Naive B cell (primary cell): ENCODE measurements around the gene FOXN3. TPM values are rescaled to one million over a fixed set of nuclear protein-coding genes. Genes with fewer than 3 reads are reported as not detected.

Experiments used
- ATAC-seq, 2 donors: fragments of 150-1000 bp; cut with Tn5 transposase; 2 replicates each; pipeline ENCODE4 v1.10.0; 2021; ENCODE audit warnings: low read depth in 2 of 2, mild to moderate bottlenecking in 2 of 2, moderate library complexity in 2 of 2
- DNase-seq: peaks from one replicate; pipeline ENCODE4 v3.0.0; 2022
- H3K27ac Mint-ChIP-seq, 6 donors: one replicate each; pipeline ENCODE4 v1.8.0; 2020 to 2022; ENCODE audit warnings: mild to moderate bottlenecking in 6 of 6, mixed read lengths in 6 of 6, moderate library complexity in 5 of 6, inconsistent platforms in 2 of 6
- H3K27me3 Mint-ChIP-seq, 3 donors: one replicate each; pipeline ENCODE4 v1.8.0; 2021 to 2022; ENCODE audit warnings: mixed read lengths in 3 of 3, mild to moderate bottlenecking in 1 of 3
- H3K36me3 Mint-ChIP-seq, 2 donors: one replicate each; pipeline ENCODE4 v1.8.0; 2020 to 2022; ENCODE audit warnings: mixed read lengths in 2 of 2, inconsistent platforms in 1 of 2, mild to moderate bottlenecking in 1 of 2
- H3K4me1 Mint-ChIP-seq, 3 donors: one replicate each; pipeline ENCODE4 v1.8.0; 2020 to 2022; ENCODE audit warnings: mixed read lengths in 3 of 3, inconsistent platforms in 1 of 3, mild to moderate bottlenecking in 1 of 3, moderate library complexity in 1 of 3
- H3K4me3 Mint-ChIP-seq, 8 donors: one replicate each; pipeline ENCODE4 v1.8.0; 2020 to 2022; ENCODE audit warnings: mild to moderate bottlenecking in 8 of 8, mixed read lengths in 8 of 8, moderate library complexity in 8 of 8, inconsistent platforms in 2 of 8
- H3K9me3 Mint-ChIP-seq, 7 donors: one replicate each; pipeline ENCODE4 v1.8.0; 2020 to 2022; ENCODE audit warnings: mixed read lengths in 7 of 7, mild to moderate bottlenecking in 5 of 7, inconsistent platforms in 2 of 7, moderate library complexity in 1 of 7
- polyA plus RNA-seq, 6 donors: library from polyadenylated mRNA; unstranded; fragments of 300-500 nt; fragmentation: Illumina TruSeq; gene quantifications; one replicate each; pipeline ENCODE4 v1.2.3, GENCODE V29; 2021; ENCODE audit warnings: low read depth in 6 of 6

Gene FOXN3
- polyA plus RNA-seq, 6 donors from 2014 or later, result 47.8 to 77.5 (median 58.7) TPM

DNA sequence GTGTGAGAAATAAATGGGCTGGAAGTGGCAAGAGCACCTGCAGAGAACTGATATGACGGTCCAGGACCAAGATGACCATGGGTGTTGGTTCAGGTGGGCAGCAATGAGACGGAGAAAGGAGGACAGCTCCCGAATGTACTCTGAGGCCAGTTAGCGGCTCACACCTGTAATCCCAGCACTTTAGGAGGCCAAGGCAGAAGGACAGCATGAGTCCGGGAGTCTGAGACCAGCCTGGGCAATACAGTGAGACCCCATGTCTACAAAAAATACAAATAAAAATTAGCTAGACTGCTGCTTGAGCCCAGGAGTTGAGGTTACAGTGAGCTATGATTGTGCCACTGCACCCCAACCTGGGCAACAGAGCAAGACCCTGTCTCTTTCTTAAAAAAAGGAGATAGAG, 60.1 kb downstream of the FOXN3 start:
- peaks cover 41 to 75% (median 66%) of the 10 kb centered on the region in 3 donors for H3K4me1 Mint-ChIP-seq
- H3K27ac Mint-ChIP-seq, result peak overlapping the region in 5 of 6 donors; percentile 11 to 91 (median 76)
- peak overlapping the region in 1 of 8 donors; percentile 22 for H3K4me3 Mint-ChIP-seq
- no peaks in the 10 kb centered on the region for H3K27me3 Mint-ChIP-seq
- H3K9me3 Mint-ChIP-seq, result no peaks in the 10 kb centered on the region
- ATAC-seq (no peak), DNase-seq (no peak)
- H3K36me3 Mint-ChIP-seq, result peaks cover 0 to 6% of the 10 kb centered on the region in 2 donors

DNA sequence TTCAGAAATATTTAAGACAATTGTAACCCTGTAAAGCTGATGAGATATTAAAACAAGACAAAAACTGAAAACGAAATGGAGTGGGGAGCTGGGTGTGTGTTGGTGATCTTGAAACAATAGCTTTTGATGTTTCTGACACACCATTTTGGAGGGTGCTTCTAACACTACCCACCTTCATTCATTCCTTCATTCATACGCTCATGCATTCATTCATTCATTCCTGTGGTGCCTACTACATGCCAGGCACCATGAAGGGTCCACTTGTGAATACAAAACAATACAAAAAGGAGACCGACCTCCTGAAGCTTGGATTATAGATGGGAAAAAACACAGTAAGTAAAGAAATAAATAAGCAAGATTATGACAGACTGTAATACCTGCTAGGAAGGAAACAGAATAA, 60.5 kb downstream of the FOXN3 start:
- Mint-ChIP-seq H3K27me3 (no peaks in the 10 kb centered on the region), H3K4me3 (no peak overlapping the region), H3K36me3 (peaks cover 0 to 6% of the 10 kb centered on the region in 2 donors), H3K4me1 (peaks cover 44 to 80% (median 70%) of the 10 kb centered on the region in 3 donors), H3K27ac (peak overlapping the region in 5 of 6 donors; percentile 11 to 91 (median 76)), H3K9me3 (no peaks in the 10 kb centered on the region)
- no peak for ATAC-seq
- DNase-seq, result no peak

DNA sequence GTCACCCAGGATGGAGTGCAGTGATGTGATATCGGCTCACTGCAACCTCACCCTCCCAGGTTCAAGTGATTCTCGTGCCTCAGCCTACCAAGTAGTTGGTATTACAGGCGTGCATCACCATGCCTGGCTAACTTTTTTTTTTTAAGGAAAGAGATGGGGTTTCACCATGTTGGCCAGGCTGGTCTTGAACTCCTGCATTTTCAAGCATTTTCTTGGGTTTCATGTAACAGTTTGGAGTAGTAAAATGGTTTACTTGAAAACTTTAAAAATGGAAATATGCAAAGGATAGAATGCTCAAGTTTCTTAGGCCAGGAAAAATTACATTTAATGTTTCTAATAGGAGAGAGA, 63.3 kb downstream of the FOXN3 start:
- Mint-ChIP-seq H3K9me3 (no peaks in the 10 kb centered on the region), H3K4me3 (peak overlapping the region in 1 of 8 donors; percentile 37), H3K27ac (peak overlapping the region in 3 of 6 donors; percentile 34 to 91 (median 85)), H3K36me3 (peaks cover 11 to 17% of the 10 kb centered on the region in 2 donors), H3K27me3 (no peaks in the 10 kb centered on the region), H3K4me1 (peaks cover 52 to 90% (median 80%) of the 10 kb centered on the region in 3 donors)
- DNase-seq (no peak), ATAC-seq (no peak)

DNA sequence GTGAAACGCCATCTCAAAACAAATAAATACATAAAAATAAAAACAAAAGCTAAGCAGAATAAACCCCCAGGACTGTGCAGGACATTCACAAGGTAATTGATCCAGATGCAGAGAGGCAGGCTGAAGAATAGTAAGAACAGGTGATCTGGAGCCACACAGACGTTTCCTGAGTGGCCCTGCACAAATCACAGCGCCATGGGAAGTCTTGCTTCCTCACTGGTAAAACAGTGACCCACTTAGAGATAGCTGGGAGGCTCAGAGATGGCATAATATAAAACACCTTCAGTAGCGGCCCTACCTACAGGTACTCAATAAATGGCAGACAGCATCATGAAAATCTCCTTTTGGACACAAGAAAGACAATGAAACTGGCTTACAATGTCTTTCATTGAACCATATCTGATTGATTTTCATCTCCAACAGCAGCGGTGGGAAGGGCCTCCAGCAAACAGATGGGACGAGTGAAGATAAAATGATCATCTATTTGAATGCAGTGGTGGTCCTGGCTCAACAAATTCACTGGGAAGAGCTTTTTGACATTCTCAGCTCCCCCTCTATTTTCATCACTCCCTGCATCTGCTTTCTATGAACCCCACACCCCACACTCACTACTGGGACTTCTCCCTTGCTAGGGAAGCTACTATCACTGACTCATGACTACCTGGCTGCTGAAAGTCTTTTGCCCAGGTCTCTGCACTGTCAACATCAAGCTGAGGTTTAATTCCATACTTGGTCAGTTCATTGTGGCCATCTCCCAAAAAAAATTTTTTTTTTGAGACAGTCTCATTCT, 63.9 kb downstream of the FOXN3 start:
- peak overlapping the region in 6 of 8 donors; percentile 10 to 78 (median 54) for H3K4me3 Mint-ChIP-seq
- H3K36me3 Mint-ChIP-seq, result peaks cover 12 to 19% of the 10 kb centered on the region in 2 donors
- H3K27ac Mint-ChIP-seq, result peak overlapping the region; percentile 61 to 97 (median 90)
- H3K27me3 Mint-ChIP-seq, result no peaks in the 10 kb centered on the region
- no peaks in the 10 kb centered on the region for H3K9me3 Mint-ChIP-seq
- peak in 1 of 2 donors; percentile 29 for ATAC-seq
- peaks cover 55 to 90% (median 79%) of the 10 kb centered on the region in 3 donors for H3K4me1 Mint-ChIP-seq
- no peak for DNase-seq

DNA sequence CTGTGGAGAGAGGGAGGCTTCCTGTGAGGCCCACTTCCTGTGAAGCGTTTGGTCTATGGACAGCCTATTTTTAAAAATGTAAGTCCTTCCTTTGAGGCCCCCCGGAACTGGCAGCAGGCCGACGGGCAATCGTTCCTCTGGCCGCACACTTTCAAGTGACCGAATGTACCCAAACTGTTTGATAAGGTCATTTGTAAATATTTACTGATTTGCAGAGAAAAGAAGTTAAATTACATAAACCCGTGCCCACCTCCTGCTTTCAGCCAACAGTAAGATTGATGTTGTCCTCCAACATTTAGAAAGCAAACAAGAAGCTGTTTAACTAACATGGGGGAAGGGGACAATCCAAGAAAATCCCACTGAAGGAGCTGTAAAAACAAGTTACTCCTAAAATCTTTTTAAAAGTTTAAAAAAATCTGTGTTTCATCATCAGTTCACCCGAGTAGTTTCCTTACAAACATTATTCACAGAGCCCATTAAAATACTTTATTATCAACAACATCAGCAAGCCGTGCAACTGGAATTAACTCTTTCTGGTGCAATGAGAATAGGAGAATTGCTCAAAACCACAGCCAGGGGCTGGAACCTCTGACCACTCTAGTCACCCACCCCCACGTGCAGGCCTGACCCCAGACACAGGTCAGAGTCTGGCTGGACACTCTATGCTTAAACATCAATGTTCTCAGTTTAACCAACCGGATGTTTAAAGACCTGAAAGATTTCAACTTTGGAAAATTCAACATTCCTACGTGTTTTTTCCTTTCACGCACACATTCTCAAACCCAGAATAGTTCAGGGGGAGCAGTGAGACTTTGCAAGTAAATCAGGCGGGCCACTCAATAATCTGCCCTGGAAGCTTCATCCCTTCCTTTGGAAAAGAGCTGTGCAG, 65.3 kb downstream of the FOXN3 start:
- DNase-seq, result peak; percentile 29
- peak; percentile 59 to 63 for ATAC-seq
- Mint-ChIP-seq H3K36me3 (peaks cover 23 to 29% of the 10 kb centered on the region in 2 donors), H3K27me3 (no peaks in the 10 kb centered on the region), H3K9me3 (no peaks in the 10 kb centered on the region), H3K27ac (peak overlapping the region; percentile 91 to 98 (median 96)), H3K4me3 (peak overlapping the region; percentile 71 to 91 (median 80)), H3K4me1 (peaks cover 58 to 90% (median 79%) of the 10 kb centered on the region in 3 donors)

DNA sequence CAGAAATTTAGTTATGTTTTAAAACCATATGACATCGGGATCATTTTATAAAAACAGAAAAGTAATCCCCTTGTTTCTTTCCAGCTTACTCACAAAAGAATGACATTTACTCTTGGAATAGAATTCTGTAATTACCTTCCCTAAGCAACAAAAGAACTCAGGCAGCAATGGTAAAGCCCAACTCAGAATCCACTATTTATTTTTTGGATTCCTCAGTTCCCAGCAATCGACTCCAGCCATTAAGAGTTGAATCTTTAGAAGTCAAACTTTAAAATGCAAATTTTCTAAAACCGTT, 65.9 kb downstream of the FOXN3 start:
- Mint-ChIP-seq H3K9me3 (no peaks in the 10 kb centered on the region), H3K4me3 (peak overlapping the region; percentile 71 to 91 (median 80)), H3K4me1 (peaks cover 58 to 89% (median 74%) of the 10 kb centered on the region in 3 donors), H3K36me3 (peaks cover 28 to 35% of the 10 kb centered on the region in 2 donors), H3K27ac (peak overlapping the region; percentile 91 to 98 (median 96)), H3K27me3 (no peaks in the 10 kb centered on the region)
- ATAC-seq, result no peak
- no peak for DNase-seq

DNA sequence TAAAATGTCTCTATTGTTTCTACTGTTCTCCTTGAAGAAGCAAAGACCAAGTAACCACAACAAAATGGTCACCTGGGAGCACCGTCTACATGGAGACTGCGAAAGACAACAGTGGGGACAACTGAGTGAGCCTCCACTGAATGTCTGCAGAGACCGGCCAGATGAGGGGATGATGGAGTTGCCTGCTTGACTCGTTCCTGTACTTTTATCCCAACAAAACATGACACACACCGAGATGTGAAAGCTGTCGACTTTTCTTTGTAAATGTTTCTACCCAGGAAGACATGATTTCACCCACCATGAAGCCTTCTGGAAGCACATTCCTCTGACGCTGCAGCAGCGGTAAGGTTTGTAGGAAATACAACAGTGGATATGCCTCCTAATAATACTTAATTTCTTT, 66.9 kb downstream of the FOXN3 start:
- Mint-ChIP-seq H3K36me3 (peaks cover 28 to 36% of the 10 kb centered on the region in 2 donors), H3K9me3 (no peaks in the 10 kb centered on the region), H3K4me3 (peak overlapping the region in 4 of 8 donors; percentile 34 to 82 (median 66)), H3K4me1 (peaks cover 58 to 79% (median 67%) of the 10 kb centered on the region in 3 donors), H3K27me3 (no peaks in the 10 kb centered on the region), H3K27ac (peak overlapping the region in 5 of 6 donors; percentile 6 to 91 (median 30))
- no peak for DNase-seq
- no peak for ATAC-seq

DNA sequence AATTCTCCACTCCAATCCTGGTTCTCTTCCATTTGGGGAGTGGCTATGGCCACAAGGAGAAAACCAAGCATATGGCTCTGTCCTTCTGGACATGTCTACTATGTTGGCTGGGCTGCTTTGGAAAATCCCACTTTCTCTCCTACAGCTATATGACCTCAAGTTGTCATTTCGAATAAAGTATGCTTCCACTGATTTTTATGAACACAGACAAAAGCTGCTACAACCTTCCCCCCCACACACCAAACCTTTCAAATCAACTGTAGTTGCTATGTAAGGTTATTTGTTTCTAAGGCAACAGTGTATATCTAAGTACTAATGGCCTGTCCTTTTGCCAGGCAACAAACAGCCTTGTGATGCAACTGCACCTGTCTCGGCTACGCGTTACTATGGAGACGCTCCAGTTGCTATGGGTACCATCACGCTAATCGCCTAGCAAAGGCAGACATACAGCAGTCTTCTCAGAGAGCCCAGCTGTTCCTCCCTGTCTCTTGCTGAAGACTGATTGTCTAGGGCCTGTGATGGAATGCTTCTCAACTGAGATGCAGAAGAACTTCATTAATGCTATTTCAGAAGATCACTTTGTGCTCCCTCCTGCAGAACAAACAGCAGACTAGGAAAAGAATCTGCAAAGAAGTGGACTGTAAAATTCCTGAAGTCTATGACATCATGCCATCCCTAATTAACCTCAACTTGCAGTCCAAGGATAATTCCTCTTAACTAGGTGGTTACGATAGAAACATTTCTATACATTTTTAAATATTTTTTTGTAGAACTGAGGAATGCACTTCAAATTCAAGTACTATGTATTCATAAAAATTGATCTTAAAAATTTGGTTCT, 67.6 kb downstream of the FOXN3 start:
- peak; percentile 16 for DNase-seq
- Mint-ChIP-seq H3K4me1 (peaks cover 58 to 85% (median 71%) of the 10 kb centered on the region in 3 donors), H3K27me3 (no peaks in the 10 kb centered on the region), H3K36me3 (peaks cover 28 to 36% of the 10 kb centered on the region in 2 donors), H3K4me3 (peak overlapping the region in 1 of 8 donors; percentile 12), H3K27ac (peak overlapping the region in 5 of 6 donors; percentile 17 to 91 (median 37)), H3K9me3 (no peaks in the 10 kb centered on the region)
- ATAC-seq, result peak; percentile 66 to 78

DNA sequence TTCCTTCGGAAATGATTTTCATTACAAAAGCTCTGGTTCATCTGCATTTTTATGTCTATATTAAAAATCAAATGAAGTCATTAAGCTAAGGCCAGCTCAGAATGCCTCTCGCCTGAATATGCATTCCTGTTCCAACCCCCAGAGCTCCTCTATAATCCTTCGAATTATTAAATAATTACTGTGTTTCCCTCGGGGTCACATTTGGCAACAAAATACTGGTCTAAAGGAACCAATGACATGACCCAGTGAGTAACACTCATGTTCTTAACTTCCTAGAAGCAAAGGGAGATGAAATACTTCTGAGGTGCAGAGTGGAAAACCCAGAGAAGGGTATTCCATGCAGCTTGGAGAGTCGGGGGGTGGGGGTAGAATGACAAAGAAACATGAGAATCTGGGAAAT, 68.3 kb downstream of the FOXN3 start:
- H3K36me3 Mint-ChIP-seq, result peaks cover 28 to 36% of the 10 kb centered on the region in 2 donors
- H3K27me3 Mint-ChIP-seq, result no peaks in the 10 kb centered on the region
- H3K4me3 Mint-ChIP-seq, result peak overlapping the region in 1 of 8 donors; percentile 22
- ATAC-seq (no peak), DNase-seq (no peak)
- peak overlapping the region in 4 of 6 donors; percentile 30 to 93 (median 74) for H3K27ac Mint-ChIP-seq
- peaks cover 55 to 79% (median 69%) of the 10 kb centered on the region in 3 donors for H3K4me1 Mint-ChIP-seq
- H3K9me3 Mint-ChIP-seq, result no peaks in the 10 kb centered on the region

DNA sequence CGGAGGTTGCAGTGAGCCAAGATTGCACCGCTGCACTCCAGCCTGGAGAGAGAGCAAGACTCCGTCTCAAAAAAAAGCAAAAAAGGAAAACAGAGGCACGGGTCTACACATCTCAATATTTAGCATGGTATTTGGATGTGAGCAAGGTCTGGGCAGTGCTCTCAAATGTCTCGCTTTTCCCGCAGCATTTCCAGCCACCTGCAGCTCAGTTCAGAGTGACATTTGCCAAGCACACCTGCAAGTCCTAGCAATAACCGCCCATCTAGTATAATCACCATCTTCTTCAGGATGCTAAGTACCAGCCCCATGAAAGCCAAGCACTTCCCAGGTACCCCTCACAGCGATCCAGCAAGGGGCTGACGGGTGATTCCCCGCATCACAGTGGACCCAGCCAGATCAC, 69.1 kb downstream of the FOXN3 start:
- H3K9me3 Mint-ChIP-seq, result no peaks in the 10 kb centered on the region
- DNase-seq (no peak), ATAC-seq (no peak)
- H3K27me3 Mint-ChIP-seq, result no peaks in the 10 kb centered on the region
- H3K27ac Mint-ChIP-seq, result peak overlapping the region in 3 of 6 donors; percentile 13 to 93 (median 50)
- H3K36me3 Mint-ChIP-seq, result peaks cover 28 to 36% of the 10 kb centered on the region in 2 donors
- H3K4me3 Mint-ChIP-seq, result no peak overlapping the region
- H3K4me1 Mint-ChIP-seq, result peaks cover 51 to 75% (median 60%) of the 10 kb centered on the region in 3 donors

DNA sequence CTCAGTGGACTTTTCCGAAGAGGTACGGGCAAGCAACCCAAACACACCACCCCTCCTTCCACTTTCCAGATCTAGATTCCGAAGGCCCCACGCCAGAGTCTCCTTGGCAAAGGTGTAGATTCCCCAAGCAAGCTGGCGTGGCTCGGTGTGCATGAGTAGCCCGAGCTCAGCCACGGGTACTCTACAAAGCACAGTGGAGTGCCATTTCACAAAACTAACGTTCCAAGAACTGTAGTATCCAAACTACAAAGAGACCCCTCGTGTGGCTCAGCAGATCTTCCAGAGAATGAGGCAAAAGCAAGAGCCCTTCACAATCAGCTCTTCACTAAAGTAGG, 72.1 kb downstream of the FOXN3 start:
- DNase-seq, result no peak
- Mint-ChIP-seq H3K4me1 (peaks cover 47 to 66% (median 51%) of the 10 kb centered on the region in 3 donors), H3K36me3 (peaks cover 29% of the 10 kb centered on the region in 2 donors), H3K27me3 (no peaks in the 10 kb centered on the region), H3K27ac (peak overlapping the region in 2 of 6 donors; percentile 22 to 24), H3K9me3 (no peaks in the 10 kb centered on the region), H3K4me3 (peak overlapping the region in 1 of 8 donors; percentile 47)
- no peak for ATAC-seq

DNA sequence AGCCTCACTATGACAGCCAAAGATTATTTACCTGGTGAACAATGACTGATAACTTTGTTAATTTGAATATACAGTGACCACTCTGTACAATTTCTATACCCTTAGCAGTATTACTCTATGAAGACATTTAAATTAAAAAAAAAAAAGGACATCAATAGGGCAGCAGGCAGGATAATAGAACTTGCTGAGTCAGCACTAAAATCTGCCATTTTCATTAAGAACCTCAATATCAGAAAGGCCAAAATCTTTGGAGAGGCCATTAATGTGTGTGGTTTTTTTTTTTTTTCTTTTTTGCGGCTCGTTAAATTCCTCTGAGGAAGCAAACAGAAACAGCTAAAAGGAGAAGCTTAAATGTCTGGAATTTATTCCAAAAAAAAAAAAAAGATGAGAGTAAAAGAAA, 73.7 kb downstream of the FOXN3 start:
- Mint-ChIP-seq H3K9me3 (no peaks in the 10 kb centered on the region), H3K36me3 (peaks cover 16 to 23% of the 10 kb centered on the region in 2 donors), H3K27me3 (no peaks in the 10 kb centered on the region), H3K4me1 (peaks cover 43 to 62% (median 50%) of the 10 kb centered on the region in 3 donors), H3K4me3 (no peak overlapping the region), H3K27ac (peak overlapping the region in 4 of 6 donors; percentile 13 to 61 (median 46))
- no peak for DNase-seq
- no peak for ATAC-seq

DNA sequence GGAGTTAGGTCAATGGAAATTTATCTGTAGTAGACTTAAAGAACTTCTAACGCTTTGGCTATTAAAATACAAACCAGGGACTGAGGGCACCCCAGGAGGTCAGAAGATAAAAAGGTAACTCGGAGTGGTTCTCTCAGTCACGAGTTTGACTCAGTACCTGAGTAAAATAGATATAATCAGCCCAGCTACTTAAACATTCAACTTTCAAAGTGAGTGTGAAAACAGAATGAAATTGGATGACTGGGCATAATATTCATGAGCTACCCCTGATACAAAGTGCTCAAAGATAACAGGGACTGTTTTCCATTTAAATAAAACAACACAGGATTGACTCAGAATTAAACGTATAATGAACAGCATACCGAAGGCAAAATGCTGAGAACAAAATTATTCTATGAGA, 75.0 kb downstream of the FOXN3 start:
- H3K36me3 Mint-ChIP-seq, result peaks cover 9 to 14% of the 10 kb centered on the region in 2 donors
- DNase-seq (no peak), ATAC-seq (no peak)
- peak overlapping the region in 3 of 6 donors; percentile 13 to 61 (median 29) for H3K27ac Mint-ChIP-seq
- H3K4me3 Mint-ChIP-seq, result no peak overlapping the region
- peaks cover 33 to 62% (median 42%) of the 10 kb centered on the region in 3 donors for H3K4me1 Mint-ChIP-seq
- H3K27me3 Mint-ChIP-seq, result no peaks in the 10 kb centered on the region
- no peaks in the 10 kb centered on the region for H3K9me3 Mint-ChIP-seq
